ENCODE results near the gene TMEM207.

TMEM207 gene

DNA sequence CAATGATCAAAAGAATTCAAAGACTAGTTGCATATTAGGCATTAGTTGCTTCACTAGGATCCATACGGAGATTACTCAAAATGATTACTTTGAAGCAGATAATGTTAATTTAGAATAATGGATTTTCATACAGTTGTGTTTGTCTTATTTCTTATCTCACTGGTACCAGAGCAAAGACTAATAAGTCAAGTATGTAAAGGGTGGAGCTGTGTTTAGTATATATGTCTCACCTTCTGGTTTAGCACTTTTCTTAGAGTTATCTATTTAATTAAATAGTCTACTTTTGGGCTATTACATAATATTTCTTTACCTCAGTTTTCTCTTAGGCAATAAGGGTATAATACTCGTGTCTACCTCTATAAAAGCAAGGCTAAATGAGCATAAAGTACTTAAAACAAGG, 18.8 kb downstream of the TMEM207 start:
- Histone ChIP-seq H3K79me2 (ENCODE audit: control insufficient read depth, low read length) (no peaks in the 10 kb centered on the region), H3K9me2 (replicated peaks; ENCODE audit: control insufficient read depth, low read length) (no peaks in the 10 kb centered on the region), H4K20me1 (ENCODE audit: control insufficient read depth, insufficient read depth, low read depth, low read length) (no peaks in the 10 kb centered on the region), H3K4me3 (ENCODE audit: low read length) (no peak overlapping the region), H3K36me3 (ENCODE audit: control insufficient read depth, low read length) (no peaks in the 10 kb centered on the region), H3K9me3 (ENCODE audit: control insufficient read depth, insufficient read depth, low read length) (no peaks in the 10 kb centered on the region), H3K27ac (ENCODE audit: low read depth, low read length) (no peak overlapping the region), H3K27me3 (ENCODE audit: control insufficient read depth, low read length) (peaks cover 6% of the 10 kb centered on the region; the same call in 1 of the 2 replicates), H3F3A (ENCODE audit: control insufficient read depth, insufficient read depth) (no peaks in the 10 kb centered on the region), H3K4me2 (ENCODE audit: low read length) (no peak overlapping the region), H3K4me1 (ENCODE audit: control insufficient read depth, low read length) (no peaks in the 10 kb centered on the region; the same call in 1 of the 2 replicates)
- TF ChIP-seq, protein P1, sequence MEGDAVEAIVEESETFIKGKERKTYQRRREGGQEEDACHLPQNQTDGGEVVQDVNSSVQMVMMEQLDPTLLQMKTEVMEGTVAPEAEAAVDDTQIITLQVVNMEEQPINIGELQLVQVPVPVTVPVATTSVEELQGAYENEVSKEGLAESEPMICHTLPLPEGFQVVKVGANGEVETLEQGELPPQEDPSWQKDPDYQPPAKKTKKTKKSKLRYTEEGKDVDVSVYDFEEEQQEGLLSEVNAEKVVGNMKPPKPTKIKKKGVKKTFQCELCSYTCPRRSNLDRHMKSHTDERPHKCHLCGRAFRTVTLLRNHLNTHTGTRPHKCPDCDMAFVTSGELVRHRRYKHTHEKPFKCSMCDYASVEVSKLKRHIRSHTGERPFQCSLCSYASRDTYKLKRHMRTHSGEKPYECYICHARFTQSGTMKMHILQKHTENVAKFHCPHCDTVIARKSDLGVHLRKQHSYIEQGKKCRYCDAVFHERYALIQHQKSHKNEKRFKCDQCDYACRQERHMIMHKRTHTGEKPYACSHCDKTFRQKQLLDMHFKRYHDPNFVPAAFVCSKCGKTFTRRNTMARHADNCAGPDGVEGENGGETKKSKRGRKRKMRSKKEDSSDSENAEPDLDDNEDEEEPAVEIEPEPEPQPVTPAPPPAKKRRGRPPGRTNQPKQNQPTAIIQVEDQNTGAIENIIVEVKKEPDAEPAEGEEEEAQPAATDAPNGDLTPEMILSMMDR (IDR thresholded peaks at IDR 0.05; ENCODE audit: low read depth, low read length, poor library complexity, severe bottlenecking): no peak
- no peak for TF ChIP-seq EZH2phosphoT487 (IDR thresholded peaks at IDR 0.05; ENCODE audit: borderline replicate concordance, low read length)

DNA sequence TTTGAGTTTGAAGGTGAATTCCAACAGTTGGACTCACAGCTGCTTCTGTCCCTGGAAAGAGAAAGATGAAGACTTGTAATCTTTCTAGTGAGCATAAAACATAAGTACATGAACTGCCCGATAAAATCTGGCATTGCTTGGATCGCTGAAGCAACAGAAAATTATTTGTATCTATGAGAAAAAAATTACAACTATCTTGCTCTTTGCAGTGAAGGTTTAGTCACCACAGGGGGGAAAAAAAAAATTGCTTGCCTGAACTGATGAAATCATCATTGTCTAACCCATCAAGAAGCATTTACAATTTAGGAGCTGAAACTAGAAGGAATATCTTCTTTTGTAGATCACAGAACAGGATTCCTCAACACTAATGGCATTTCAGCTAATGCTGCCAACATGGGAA, 20.0 kb downstream of the TMEM207 start:
- Histone ChIP-seq H3K9me2 (replicated peaks; ENCODE audit: control insufficient read depth, low read length) (no peaks in the 10 kb centered on the region), H3K4me2 (ENCODE audit: low read length) (no peak overlapping the region), H3K27ac (ENCODE audit: low read depth, low read length) (no peak overlapping the region), H3K36me3 (ENCODE audit: control insufficient read depth, low read length) (no peaks in the 10 kb centered on the region), H3K79me2 (ENCODE audit: control insufficient read depth, low read length) (no peaks in the 10 kb centered on the region), H3K9me3 (ENCODE audit: control insufficient read depth, insufficient read depth, low read length) (no peaks in the 10 kb centered on the region), H3F3A (ENCODE audit: control insufficient read depth, insufficient read depth) (no peaks in the 10 kb centered on the region), H3K4me1 (ENCODE audit: control insufficient read depth, low read length) (peaks cover 1% of the 10 kb centered on the region), H4K20me1 (ENCODE audit: control insufficient read depth, insufficient read depth, low read depth, low read length) (no peaks in the 10 kb centered on the region), H3K27me3 (ENCODE audit: control insufficient read depth, low read length) (peaks cover 6% of the 10 kb centered on the region; the same call in 1 of the 2 replicates), H3K4me3 (ENCODE audit: low read length) (no peak overlapping the region)
- no peak for TF ChIP-seq EZH2phosphoT487 (IDR thresholded peaks at IDR 0.05; ENCODE audit: borderline replicate concordance, low read length)
- TF ChIP-seq, protein P1 (IDR thresholded peaks at IDR 0.05; ENCODE audit: low read depth, low read length, poor library complexity, severe bottlenecking): no peak

- Histone ChIP-seq H3K4me1 (ENCODE audit: control insufficient read depth, low read length) (peaks cover 4% of the 10 kb centered on the region), H3K9me3 (ENCODE audit: control insufficient read depth, insufficient read depth, low read length) (no peaks in the 10 kb centered on the region), H3K27ac (ENCODE audit: low read depth, low read length) (no peak overlapping the region), H3K36me3 (ENCODE audit: control insufficient read depth, low read length) (no peaks in the 10 kb centered on the region), H3F3A (ENCODE audit: control insufficient read depth, insufficient read depth) (no peaks in the 10 kb centered on the region), H3K4me3 (ENCODE audit: low read length) (no peak overlapping the region), H3K79me2 (ENCODE audit: control insufficient read depth, low read length) (no peaks in the 10 kb centered on the region), H3K4me2 (ENCODE audit: low read length) (no peak overlapping the region), H3K27me3 (ENCODE audit: control insufficient read depth, low read length) (peaks cover 6% of the 10 kb centered on the region; the same call in 1 of the 2 replicates), H4K20me1 (ENCODE audit: control insufficient read depth, insufficient read depth, low read depth, low read length) (no peaks in the 10 kb centered on the region), H3K9me2 (replicated peaks; ENCODE audit: control insufficient read depth, low read length) (no peaks in the 10 kb centered on the region)
- TF ChIP-seq, protein P1 (IDR thresholded peaks at IDR 0.05; ENCODE audit: low read depth, low read length, poor library complexity, severe bottlenecking): no peak
- no peak for TF ChIP-seq EZH2phosphoT487 (IDR thresholded peaks at IDR 0.05; ENCODE audit: borderline replicate concordance, low read length)
Measured at GRCh38 chr3:190426806-190427507, 22.7 kb downstream of the TMEM207 start.

Data from DOHH2 (cell line).